GM13977 (cell line): ENCODE data around the gene SBNO2.

Source experiments
- DNase-seq: peaks from one replicate; pipeline ENCODE4 v3.0.0; 2012; ENCODE audit warnings: low spot score
- in situ Hi-C: fragments of 300-500 bp; cut with MboI; formaldehyde crosslinking; loops from one replicate; pipeline ENCODE4 v1.12.0; 2022; ENCODE audit warnings: low sequenced_read_pairs, low pct_unique_long_range_greater_than_20kb, mixed read lengths, inconsistent platforms; ENCODE audit not compliant: unreplicated experiment
- TF ChIP-seq, protein P1 (sequence below): IDR thresholded peaks from 2 replicates; pipeline ENCODE4 v1.5.1; 2012; ENCODE audit warnings: mild to moderate bottlenecking, control low read depth; ENCODE audit not compliant: insufficient read depth; ENCODE audit errors: extremely low read depth, missing control alignments

The SBNO2 gene

DNA sequence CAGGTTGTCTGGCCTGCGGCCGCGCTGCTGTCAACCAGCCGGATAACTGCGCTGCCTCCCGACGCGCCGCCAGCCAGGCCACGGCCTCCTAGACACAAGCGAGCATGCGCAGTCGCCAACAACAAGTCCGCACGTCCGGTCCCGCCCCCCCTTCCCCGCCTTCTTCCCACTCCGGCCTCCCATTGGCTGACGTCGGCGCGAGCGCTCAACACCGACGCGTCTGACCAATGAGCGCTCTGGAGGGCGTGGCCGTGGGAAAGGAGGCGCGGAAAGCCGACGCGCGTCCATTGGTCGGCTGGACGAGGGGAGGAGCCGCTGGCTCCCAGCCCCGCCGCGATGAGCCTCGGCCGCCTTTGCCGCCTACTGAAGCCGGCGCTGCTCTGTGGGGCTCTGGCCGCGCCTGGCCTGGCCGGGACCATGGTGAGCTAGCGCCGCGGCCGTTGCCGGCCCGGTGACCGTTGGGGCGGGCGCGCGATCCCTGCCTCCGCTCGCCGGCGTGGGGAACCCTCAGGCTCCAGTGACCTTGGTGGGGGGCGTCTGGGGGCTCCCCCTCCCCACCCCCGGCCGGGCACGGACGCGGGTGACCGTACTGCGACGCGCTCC, 70.3 kb downstream of the SBNO2 start, which contains the start of gene GPX4:
TSS of gene GPX4 (plus strand) at position 287 of the 603 bp plus-strand sequence. CDS start at position 337, 50 bp downstream.
- peak; percentile 100 for DNase-seq
- TF ChIP-seq, protein P1, sequence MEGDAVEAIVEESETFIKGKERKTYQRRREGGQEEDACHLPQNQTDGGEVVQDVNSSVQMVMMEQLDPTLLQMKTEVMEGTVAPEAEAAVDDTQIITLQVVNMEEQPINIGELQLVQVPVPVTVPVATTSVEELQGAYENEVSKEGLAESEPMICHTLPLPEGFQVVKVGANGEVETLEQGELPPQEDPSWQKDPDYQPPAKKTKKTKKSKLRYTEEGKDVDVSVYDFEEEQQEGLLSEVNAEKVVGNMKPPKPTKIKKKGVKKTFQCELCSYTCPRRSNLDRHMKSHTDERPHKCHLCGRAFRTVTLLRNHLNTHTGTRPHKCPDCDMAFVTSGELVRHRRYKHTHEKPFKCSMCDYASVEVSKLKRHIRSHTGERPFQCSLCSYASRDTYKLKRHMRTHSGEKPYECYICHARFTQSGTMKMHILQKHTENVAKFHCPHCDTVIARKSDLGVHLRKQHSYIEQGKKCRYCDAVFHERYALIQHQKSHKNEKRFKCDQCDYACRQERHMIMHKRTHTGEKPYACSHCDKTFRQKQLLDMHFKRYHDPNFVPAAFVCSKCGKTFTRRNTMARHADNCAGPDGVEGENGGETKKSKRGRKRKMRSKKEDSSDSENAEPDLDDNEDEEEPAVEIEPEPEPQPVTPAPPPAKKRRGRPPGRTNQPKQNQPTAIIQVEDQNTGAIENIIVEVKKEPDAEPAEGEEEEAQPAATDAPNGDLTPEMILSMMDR, result no peak
- in situ Hi-C loops, result no loop called here

DNA sequence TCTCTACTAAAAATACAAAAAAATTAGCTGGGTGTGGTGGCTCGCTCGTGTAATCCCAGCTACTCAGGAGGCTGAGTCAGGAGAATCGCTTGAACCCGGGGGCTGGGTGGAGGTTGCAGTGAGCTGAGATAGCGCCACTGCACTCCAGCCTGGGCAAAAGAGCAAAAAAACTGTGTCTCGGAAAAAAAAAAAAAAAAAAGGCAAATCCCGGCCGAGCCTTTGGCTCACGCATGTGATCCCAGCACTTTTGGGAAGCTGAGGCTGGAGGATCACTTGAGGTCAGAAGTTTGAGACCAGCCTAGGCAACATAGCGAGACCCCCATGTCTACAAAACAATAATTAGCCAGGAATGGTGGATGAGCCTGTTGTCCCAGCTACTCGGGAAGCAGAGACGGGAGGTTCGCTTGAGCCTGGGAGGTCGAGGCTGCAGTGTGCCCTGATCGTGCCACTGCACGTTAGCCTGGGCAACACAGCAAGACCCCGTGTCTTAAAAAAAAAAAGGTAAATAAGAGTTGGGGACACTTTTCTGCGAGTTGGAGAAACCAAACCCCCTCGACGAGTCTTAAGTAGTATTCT, 70.8 kb downstream of the SBNO2 start:
- TF ChIP-seq, protein P1, result no peak
- DNase-seq, result no peak
- in situ Hi-C loops, result no loop called here

DNA sequence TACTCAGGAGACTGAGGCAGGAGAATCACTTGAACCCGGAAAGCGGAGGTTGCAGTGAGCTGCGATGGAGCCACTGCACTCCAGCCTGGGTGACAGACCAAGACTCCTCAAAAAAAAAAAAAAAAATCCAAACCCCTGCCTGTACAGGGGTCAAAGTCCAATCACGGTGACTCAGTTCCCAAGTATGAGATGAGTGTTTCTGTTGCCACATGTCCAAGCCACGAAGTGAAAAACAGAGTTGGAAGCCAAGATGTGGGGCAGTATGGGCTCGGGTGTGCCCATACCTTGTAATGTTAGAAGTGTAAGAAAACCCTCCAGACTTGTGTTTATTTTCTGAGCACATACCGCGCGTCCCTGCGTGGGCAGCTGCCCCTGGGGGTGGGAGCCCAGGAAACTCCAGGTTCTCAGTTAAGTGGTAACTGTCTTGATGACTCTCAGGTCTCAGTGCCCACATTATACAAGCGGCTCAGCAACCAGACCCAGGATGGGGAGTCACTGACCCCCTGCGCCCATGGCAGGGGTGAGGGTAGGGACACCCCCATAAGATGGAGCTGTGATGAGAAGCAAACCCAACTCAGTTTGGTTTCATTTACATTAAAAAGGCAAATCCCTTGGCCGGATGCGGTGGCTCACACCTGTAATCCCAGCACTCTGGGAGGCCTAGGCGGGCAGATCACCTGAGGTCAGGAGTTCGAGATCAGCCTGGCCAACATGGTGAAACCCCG, 71.5 kb downstream of the SBNO2 start:
- in situ Hi-C loops, result no loop called here
- no peak for DNase-seq

DNA sequence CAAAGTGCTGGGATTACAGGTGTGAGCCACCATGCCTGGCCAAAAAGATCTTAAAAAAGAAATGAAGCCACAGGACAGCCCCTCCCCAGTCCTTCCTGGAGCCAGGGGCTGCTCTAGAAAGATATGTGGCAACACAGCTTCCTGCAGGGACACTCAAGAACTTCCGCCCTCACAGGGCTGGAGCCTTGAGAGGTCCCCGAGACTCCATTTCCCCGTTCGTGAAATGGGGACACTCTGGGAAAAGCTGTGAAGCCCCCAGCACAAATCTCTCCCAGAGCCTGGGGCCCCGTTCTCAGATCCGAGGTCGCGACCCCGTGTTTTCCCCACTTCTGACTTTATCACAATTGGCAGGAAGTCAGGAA, 72.8 kb downstream of the SBNO2 start:
- no peak for DNase-seq
- in situ Hi-C loops, result no loop called here
- TF ChIP-seq, protein P1, result no peak

More for the DNA sequence above, 71.5 kb downstream of the SBNO2 start:
- TF ChIP-seq, protein P1, result no peak

DNA sequence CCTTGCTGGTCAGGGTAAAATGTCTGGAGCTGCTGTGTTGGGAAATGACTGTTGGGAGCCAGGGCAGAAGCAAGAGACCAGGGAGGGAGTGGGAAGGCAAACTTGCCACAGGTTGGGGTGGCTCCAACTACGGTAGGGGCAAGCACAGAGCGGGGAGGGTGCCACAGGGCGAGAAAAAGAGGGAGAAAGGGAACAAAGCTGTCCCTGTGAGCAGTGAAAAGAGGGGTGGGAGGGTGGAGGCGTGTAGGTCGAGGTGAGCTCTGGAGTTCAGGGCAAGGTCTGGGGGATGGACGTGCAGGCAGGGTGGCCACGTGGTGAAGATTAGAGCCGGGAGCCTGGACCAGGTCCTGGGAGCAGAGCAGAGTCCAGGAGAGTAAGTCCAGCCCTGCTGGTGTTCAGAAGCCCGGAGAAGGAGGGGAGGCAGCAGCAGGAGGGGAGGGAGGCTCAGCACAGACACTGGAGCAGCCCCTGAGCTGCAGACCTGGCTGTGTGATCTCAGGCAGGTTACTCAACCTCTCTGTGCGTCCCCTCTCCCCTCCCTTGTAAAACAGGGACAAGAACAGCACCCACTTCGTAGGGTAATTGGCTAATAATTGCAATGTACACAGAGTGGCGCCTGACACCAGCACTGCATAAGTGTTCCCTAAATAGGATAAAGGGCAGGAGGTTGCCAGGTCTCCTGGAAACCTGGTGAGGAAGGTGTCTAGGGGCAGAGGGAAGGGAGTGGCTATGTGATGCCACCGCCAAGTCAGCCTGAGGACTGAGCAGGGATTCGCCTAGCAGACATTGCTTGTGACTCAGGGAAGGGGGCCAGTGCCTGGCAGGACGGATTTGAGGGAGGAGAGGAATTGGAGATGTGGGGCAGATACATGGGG, 75.7 kb downstream of the SBNO2 start:
- in situ Hi-C loops, result no loop called here
- TF ChIP-seq, protein P1, result no peak
- DNase-seq, result no peak

DNA sequence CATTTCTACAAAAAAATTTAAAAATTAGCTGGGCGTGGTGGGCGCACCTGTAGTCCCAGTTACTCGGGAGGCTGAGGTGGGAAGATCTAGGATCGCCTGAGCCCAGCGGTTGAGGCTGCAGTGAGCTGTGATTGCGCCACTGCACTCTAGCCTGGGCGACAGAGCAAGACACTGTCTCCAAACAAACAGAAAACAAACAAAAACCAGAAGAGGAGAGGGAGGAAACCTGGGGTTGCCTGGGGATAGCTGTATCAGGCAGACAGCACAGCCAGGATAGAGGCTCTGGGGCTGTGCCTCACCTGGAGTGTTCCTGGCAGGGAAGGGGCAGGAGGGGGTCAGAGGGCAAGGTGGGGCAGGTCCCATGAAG, 76.3 kb downstream of the SBNO2 start:
- in situ Hi-C loops, result no loop called here
- TF ChIP-seq, protein P1, result no peak
- DNase-seq, result no peak
